GM12875 (cell line): Measurements from ENCODE around the gene P2RY2.
"Not testable (repeated sequence)": the region's sequence is repeated elsewhere in the genome, so short reads cannot be mapped to it uniquely, and the experiment has no call there.

Experiments
- H3K4me3 ChIP-seq: one replicate; pipeline ENCODE4 v1.5.1; 2011; ENCODE audit warnings: low read depth, low read length, control low read depth
- TF ChIP-seq, protein P1 (sequence below): IDR thresholded peaks from 2 replicates; pipeline ENCODE4 v1.5.1; 2011; ENCODE audit warnings: low read depth, mild to moderate bottlenecking, control low read depth, inconsistent platforms, low read length, moderate library complexity, borderline replicate concordance; ENCODE audit not compliant: insufficient read depth

P2RY2 gene

GRCh38 chr11:73194034-73194507 is 24.0 kb upstream of the P2RY2 start:
- H3K4me3 ChIP-seq: no peak overlapping the region
- TF ChIP-seq, protein P1, sequence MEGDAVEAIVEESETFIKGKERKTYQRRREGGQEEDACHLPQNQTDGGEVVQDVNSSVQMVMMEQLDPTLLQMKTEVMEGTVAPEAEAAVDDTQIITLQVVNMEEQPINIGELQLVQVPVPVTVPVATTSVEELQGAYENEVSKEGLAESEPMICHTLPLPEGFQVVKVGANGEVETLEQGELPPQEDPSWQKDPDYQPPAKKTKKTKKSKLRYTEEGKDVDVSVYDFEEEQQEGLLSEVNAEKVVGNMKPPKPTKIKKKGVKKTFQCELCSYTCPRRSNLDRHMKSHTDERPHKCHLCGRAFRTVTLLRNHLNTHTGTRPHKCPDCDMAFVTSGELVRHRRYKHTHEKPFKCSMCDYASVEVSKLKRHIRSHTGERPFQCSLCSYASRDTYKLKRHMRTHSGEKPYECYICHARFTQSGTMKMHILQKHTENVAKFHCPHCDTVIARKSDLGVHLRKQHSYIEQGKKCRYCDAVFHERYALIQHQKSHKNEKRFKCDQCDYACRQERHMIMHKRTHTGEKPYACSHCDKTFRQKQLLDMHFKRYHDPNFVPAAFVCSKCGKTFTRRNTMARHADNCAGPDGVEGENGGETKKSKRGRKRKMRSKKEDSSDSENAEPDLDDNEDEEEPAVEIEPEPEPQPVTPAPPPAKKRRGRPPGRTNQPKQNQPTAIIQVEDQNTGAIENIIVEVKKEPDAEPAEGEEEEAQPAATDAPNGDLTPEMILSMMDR: no peak

- TF ChIP-seq, protein P1: no peak
- no peak overlapping the region for H3K4me3 ChIP-seq
Observed at GRCh38 chr11:73194593-73194992, 23.5 kb upstream of the P2RY2 start.

DNA sequence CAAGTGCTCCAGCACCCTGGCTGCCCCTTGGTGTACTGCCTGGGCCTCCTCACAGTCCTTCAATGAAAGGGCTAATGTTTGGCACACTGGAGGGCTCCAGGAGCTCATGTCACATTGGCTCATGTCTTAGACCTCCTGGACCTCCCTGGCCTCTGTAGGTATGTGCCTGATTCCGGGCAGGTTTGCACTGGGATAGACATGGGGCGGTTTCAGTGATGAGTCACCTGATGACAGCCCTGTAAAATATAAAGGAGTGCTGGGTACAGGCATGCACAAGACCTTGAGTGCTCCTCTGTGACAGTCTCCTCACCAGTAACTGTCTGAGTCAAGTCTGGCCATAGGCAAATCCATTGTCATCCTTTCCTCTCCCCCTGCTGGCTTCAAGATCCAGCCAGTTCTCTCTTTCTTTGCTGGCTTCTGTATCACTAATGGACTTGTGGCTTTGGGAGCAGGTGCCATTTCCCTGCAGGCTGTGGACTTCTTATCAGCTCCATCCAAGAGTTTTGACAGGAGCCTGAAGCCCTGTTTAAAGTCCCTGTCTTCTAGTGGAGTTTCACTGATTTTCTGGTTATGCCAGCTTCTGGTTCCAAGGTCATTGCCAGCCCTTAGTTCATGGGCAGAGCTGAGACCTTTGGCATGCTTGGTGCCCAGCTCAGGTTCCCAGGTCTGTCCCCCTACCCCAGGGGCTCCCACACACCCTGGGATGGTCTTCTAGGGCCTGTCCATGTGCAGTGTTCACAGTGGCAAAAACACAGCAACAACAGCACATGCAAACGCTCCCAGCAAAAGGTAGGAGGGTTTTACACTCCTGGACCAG is 22.7 kb upstream of the P2RY2 start:
- no peak overlapping the region for H3K4me3 ChIP-seq
- TF ChIP-seq, protein P1: no peak

DNA sequence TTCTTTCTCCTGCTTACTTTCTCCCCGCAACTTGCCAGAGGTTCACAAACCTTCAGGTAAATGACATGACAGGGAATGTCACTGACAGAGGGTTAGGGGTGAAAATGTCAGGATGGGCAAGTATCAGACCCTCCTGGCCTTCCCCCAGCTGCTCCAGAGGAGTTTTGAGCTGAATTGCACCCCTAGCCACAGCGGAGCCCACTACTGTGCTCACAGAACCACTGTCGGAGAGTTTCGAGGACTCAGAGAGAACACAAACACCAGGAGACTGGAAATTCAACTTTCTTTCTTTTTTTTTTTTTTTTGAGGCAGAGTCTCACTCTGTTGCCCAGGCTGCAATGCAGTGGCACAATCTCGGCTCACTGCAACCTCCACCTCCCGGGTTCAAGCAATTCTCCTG is 21.5 kb upstream of the P2RY2 start:
- TF ChIP-seq, protein P1: no peak
- no peak overlapping the region for H3K4me3 ChIP-seq

DNA sequence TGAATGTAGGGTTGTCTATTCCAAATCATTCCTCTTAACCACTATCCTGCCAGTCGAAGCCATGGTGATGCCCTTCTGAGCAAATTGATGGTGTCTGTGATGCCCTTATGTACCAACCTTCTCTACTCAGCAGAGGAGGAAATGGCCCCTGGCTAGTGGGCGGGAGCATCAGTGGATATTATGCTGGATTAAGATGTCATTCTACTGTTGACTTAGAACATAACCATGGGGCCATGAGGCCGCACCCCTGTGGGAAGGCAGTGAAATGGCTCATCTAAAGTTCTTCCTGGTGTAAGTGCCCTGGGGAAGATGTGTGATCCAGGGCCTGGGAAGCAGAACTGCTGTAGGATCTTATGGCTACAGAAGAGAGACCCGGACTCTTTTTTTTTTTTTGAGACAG is 20.7 kb upstream of the P2RY2 start:
- TF ChIP-seq, protein P1: no peak
- no peak overlapping the region for H3K4me3 ChIP-seq

DNA sequence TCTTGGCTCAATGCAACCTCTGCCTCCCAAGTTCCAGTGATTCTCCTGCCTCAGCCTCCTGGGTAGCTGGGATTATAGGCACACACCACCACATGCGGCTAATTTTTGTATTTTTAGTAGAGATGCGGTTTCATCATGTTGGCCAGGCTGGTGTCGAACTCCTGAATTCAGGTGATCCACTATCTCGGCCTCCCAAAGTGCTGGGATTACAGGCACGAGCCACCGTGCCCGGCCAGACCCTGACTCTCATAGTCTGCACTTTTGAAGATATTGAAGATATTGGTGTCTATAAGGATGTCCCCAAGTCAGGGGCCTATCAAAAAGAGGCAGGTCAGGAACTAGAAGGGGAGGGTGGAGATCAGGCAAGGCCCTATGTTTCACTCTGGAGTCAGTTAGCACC is 20.3 kb upstream of the P2RY2 start:
- not testable (repeated sequence) for H3K4me3 ChIP-seq

- H3K4me3 ChIP-seq: no peak overlapping the region
- TF ChIP-seq, protein P1: no peak
Observed at GRCh38 chr11:73198677-73199076, 19.4 kb upstream of the P2RY2 start.

DNA sequence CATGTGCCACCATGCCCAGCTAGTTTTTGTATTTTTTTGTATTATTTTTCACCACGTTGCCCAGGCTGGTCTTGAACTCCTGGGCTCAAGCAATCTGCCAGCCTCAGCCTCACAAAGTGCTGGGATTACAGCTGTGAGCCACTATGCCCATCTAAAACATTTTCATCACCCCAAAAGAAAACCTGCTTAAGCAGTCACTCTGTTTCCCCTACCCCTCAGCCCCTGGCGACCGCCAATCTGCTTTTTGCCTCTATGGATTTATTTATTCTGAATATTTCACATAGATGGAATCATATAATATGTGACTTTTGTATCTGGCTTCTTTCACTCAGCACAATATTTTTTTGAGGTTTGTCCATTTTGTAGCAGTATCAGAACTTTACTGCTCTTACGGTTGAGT is 18.6 kb upstream of the P2RY2 start:
- H3K4me3 ChIP-seq: no peak overlapping the region
- TF ChIP-seq, protein P1: no peak
